ENCODE data around the gene PRND.
"Not testable (repeated sequence)": the region's sequence is repeated elsewhere in the genome, so short reads cannot be mapped to it uniquely, and the experiment has no call there.

The PRND gene

DNA sequence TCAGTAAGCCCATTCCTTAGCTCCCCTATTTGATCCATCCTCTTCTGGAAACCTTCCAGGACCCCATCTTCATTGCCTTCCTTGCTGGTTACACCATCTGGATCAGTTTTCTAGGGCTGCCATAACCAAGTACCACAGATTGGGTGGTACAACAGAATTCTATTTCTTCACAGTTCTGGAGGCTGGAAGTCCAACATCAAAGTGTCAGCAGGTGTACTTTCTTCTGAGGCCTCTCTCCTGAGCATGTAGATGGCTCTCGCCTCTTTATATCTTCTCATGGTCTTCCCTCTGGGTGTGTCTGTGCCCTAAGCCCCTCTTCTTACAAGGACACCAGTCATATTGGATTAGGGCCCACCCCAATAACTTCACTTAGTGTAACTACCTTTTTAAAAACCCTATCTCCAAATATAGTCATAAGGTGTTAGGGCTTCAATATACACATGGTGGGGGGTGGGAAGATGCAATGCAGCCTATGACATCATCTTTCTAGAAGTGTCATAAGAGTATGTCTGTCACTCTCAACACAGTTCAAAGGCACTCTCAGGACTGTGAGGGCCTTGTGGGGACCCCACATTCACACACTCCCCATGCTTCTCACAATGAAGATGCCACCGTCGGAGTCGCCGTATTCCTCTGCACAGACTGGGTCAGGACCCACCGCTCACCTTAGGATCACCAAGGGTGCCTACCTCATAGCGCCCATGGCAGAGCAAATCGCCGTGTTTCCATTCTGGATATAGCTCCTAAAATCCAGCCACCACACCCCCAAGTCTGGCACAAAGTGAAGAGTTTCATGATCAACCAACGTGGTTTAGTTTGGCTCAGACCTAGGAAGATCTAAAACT is 12.2 kb upstream of the PRND start:
- no peak for DNase-seq

GRCh38 chr20:4710106-4710475 is 11.6 kb upstream of the PRND start:
- no peak for DNase-seq

DNA sequence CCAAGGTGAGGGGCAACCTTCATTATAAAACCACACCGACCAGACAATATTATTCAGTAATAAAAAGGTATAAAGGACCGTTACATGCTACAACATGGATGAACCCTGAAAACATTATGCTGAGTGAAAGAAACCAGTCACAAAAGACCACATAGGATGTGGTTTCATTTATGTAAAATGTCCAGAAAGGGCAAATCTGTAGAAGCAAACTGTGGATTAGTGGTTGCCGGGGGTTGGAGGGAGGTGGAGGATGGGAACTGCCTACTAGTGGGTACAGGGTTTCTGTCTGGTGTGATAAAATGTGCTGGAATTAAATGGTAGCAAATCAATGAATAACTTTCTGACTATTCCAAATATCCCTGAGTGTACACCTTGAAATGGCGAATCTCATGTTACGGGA is 10.2 kb upstream of the PRND start:
- no peak for DNase-seq

- no peak for DNase-seq
Measured at GRCh38 chr20:4713401-4713800, 8.3 kb upstream of the PRND start.

DNA sequence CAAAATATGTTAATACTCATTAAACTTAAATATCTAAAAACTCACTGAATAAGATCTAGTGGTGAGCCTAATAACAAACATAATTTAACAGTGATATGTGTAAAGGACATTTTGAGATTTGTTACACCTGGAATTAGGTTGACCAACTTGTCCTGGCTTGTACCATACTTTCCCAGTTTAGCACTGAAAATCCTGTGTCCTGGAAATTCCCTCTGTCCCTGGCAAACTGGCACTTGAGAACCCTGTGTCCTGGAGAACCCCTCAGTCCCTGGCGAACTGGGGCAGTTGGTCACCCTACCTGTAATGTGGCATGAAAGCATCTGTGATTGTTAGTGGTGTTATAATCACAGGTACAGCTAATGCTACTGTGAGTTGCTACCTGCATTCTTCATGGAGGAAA is 6.9 kb upstream of the PRND start:
- no peak for DNase-seq

GRCh38 chr20:4717816-4718570 is 3.7 kb upstream of the PRND start:
- no peak for DNase-seq

- DNase-seq, result no peak
Measured at GRCh38 chr20:4719190-4719589, 2.5 kb upstream of the PRND start.

DNA sequence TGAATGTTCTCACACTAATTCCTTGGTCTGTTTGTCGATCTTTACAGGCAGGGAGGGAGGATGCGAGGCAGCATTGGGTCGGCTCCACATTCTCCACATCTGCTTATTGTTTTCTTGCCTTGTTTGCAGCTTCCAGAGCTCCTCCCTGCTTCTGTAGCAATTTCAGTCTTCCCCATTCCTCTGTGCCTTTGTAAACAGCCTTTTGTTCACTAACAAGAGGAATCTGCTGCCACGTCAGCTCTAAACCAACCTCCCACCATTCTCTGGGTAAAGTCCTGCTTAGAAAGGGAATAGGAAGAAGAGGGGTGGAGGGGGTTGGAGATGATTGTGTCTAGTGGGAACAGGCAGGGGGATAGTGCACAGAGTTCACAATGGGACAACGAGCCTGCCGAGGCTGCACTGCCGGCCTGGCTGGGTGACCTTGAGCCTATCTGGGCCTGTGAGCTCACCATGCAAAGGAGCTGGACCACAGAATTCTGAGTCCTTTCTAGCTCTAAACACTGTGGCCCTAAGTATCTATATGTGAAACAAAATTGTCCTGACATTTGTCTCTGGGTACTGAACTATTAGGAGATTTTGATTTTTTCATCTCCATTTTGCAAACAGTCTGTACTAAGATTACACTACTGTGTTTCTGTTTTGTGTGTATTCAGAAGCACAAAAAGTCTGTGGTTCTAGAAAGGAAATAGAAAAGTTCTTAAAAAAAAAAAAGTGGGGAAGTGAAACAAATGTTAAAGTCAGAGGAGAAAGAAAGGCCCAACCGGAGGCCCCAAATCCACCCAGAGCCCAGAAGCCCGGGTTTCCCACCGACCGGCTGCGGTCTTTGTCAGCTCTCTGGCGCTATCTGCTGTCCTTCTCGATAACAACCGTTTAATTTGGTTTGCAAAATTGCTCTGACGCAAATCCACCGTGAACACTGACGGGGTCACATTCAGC is 1.4 kb upstream of the PRND start:
- DNase-seq, result peak; percentile 60

DNA sequence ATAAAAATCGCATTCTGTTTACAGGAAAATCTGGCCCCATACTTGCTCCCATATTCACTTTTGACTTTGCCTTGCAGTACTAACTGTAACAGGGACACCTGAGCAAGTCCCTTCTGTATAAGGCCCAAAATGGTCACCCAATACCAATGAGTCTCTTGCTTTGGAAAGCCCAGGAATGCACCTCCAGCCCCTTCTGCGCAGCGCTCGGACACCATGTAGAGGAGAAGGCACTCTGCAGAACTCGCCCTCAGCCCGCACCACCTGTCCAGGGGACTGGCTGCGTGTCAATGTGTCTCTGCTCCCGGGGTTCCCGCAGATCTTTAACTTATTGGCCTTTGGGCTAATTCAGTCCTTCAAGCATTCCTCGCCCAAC is 746 bp upstream of the PRND start:
- no peak for DNase-seq

DNA sequence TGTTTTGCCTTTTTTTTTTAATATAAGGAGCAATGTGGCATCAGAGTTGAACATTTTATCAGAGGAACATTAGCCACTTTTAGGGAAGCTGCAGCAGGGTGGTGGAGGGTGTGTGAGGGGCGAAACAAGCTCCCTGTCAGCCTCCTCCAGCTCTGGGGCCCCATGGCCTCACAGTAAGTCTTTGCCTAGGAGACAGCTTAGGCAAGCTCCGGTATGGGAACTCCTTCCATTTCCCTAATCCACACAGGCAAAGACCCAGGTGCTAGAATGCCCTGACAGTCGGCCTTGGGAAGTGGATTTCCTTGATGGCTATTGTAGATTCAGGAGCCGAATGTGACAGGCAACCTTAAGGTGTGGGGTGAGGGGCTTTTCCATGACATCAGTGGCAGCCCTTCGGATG is 862 bp downstream of the PRND start:
- DNase-seq, result no peak

GRCh38 chr20:4722993-4723392 is 1.3 kb downstream of the PRND start:
- DNase-seq, result no peak

GRCh38 chr20:4723553-4723952 is 1.8 kb downstream of the PRND start:
- not testable (repeated sequence) for DNase-seq

- no peak for DNase-seq
Measured at GRCh38 chr20:4724459-4725262, 3.0 kb downstream of the PRND start.

GRCh38 chr20:4725263-4725550 is 3.5 kb downstream of the PRND start:
- no peak for DNase-seq

DNA sequence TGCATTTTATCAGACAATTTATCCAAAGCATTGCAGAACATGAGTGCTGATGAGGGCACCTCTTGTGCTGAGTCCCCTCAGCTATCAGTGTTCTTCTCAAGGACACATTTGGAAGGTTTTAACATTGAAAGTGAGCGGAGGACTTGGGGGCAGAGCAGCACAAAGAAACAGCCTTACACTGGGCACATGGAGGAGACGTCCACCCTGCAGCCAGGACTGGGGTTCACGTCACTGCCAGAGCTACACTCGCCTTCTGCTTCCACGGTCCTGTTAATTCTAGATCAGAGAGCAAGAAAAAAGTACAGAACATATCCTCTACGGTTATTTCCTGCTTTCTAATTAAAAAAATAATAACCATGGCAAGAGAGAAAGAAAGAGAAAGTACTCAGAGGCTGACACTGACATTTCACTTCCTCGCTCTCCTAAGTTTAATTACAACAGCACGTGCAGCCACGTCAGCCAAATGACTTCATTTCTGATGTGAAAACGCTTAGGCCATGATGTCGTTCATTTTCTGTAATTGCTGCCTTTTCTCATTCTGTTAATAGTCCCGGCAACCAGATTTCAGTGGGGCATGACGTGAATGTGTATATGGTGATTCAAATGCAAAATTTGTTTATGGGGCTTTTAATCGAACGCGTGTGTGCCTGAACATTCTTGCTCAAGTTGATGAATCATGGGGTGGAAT is 5.1 kb downstream of the PRND start:
- no peak for DNase-seq

- DNase-seq, result no peak
Measured at GRCh38 chr20:4728120-4728760, 6.5 kb downstream of the PRND start.

- DNase-seq, result no peak
Measured at GRCh38 chr20:4729265-4729664, 7.6 kb downstream of the PRND start.

GRCh38 chr20:4730780-4731179 is 9.1 kb downstream of the PRND start:
- no peak for DNase-seq

- no peak for DNase-seq
Measured at GRCh38 chr20:4736875-4737274, 15.2 kb downstream of the PRND start.

DNA sequence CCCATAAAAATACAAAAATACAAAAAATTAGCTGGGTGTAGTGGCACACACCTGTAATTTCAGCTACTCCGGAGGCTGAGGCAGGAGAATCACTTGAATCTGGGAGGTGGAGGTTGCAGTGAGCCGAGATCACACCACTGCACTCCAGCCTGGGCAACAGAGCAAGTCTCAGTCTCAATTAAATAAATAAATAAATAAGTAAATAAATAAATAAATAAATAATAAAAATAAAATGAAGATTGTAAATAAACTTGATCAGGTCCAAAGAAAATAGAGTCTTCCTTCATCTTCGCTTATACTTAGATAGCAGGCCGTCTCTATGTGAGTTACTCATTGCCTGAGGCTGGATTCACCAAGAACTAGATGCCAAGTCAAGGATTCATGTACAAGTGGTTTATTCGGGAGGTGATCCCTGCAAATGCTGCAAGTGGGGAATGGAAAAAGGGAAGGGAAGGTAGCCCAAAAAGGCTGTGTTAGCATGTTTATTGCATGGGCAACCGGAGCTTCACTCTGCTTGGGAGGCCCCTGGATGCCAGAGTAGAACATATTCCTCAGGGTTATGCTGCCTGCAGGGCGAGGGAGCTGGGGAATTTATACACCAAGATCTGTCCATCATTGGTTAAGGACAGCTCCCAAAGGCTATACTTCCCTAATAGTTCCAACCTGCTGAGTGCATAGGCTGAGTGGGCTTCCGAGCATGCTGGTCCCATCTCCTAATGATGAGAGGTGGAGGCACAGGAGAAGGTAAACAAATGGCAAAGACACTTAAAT is 16.3 kb downstream of the PRND start:
- DNase-seq, result no peak
